SHP77 (cell line): ENCODE results near the gene RAB43.
"Not testable (repeated sequence)": the region's sequence is repeated elsewhere in the genome, so short reads cannot be mapped to it uniquely, and the experiment has no call there.

ENCODE experiments used
- DNase-seq, 2 experiments: peaks; one replicate each; lab custom pipeline; 2025; lab: John Stamatoyannopoulos, UW

The RAB43 gene

DNA sequence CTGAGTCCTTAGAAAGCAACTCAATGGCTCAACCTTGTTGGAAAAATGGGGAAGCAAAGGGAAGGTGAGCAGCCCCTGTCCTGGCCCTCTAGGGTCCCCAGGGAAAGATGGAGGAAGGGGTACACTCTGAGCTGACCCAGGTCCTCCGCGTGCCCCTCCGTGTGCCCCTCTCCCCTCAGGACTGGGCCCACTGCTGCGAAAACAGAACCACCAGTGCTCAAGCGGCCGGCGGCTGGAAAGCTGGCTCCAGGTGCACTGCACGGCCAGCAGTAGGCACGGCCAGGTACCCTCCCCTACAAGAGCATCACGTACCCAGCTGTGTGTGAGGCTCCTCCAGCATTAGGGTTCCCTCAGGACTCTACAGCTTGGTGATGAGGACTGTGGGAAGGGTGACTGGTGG, 26.3 kb downstream of the RAB43 start:
- no peak for DNase-seq

GRCh38 chr3:129088312-129088711, 33.3 kb downstream of the RAB43 start:
- not testable (repeated sequence) for DNase-seq

- peak in 1 of 2 experiments; percentile 40 for DNase-seq
Measured at GRCh38 chr3:129087904-129088303, 33.7 kb downstream of the RAB43 start.

DNA sequence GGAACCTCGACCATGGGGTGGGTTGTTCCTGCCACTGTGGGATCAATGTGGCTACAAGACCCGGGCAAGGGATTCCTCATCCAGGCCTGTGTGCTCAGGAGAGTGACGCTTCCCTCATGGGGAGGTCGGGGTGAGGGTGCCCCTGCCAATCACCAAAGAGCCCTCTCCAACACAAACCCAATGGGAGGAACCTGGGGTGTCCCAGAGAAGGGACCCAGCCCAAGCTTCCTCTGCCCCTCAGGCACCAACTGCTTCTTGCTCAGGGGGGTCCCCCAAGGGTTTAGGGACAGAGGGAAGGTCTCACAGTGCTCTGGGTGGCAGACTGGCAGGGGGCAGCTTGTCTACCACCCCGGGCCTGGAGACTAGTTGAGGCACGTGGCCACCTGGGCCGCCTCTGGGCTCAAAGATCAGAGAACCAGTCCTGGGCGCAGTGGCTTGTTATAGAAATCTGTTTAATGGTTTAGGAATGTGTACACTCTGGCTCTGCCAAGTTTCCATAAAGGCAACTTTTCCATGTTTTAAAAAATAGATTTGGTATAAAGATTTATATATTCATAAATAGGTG, 34.4 kb downstream of the RAB43 start:
- DNase-seq: no peak

GRCh38 chr3:129085818-129086217, 35.8 kb downstream of the RAB43 start:
- DNase-seq: no peak

DNA sequence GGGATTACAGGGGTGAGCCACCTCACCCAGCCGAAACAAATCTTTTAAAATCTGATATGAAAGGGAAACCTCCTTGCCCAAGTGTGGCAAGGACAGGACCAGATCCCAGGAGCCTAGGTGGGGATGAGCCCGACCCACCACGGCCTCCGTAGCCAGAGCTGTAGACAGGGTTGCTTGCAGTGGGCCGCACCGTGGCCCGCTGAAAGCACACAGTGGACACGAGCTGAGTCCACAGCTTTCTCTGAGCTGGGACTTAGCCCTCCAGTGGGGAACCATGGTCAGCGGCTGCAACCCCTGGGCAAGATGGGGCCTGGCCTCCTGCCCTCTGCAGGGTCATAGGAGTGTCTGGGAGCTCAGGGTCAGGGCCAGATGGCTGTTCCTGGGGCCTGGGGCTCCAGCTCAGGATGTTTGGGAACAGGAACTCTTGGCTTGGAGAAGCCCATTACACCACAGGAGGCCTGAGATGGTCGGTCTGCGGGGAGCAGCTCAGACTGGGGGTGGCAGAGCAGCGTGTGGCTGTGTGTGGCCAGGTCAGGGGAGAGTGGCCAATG, 36.4 kb downstream of the RAB43 start:
- DNase-seq: no peak

GRCh38 chr3:129084501-129084900, 37.1 kb downstream of the RAB43 start:
- DNase-seq: no peak

- DNase-seq: no peak
Measured at GRCh38 chr3:129082026-129082425, 39.6 kb downstream of the RAB43 start.

GRCh38 chr3:129081503-129081902, 40.1 kb downstream of the RAB43 start:
- no peak for DNase-seq

GRCh38 chr3:129078510-129078909, 43.1 kb downstream of the RAB43 start:
- no peak for DNase-seq

DNA sequence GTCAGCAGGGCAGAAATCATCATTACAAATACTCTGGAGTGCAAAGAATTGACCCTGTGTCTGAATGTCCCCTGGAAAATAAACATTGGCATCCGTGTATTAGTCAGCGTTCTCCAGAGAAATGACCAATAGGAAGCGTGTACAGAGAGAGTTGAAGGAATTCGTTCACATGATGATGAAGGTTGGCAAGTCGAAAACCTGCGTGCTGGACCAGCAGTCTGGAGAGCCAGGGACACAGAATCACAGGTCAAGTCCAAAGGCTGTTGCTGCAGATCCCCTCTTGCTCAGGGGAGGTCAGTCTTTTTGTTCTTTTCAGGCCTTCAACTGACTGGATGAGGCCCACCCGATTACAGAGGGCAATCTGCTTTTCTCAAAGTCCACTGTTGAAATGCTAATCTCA, 44.4 kb downstream of the RAB43 start:
- DNase-seq: no peak

- no peak for DNase-seq
Measured at GRCh38 chr3:129070086-129070885, 51.3 kb downstream of the RAB43 start.

- DNase-seq: not testable (repeated sequence)
Measured at GRCh38 chr3:129069313-129070085, 52.1 kb downstream of the RAB43 start.

GRCh38 chr3:129068291-129068886, 53.2 kb downstream of the RAB43 start:
- DNase-seq: no peak

DNA sequence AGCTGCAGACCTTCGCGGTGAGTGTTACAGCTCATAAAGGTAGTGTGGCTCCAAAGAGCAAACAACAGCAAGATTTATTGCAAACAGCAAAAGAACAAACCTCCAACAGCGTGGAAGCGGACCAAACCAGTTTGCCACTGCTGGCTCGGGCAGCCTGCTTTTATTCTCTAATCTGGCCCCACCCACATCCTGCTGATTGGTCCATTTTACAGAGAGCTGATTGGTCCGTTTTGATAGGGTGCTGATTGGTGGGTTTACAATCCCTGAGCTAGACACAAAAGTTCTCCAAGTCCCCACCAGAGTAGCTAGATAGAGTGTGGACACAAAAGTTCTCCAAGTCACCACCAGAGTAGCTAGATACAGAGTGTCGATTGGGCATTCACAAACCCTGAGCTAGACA, 53.9 kb downstream of the RAB43 start:
- DNase-seq: not testable (repeated sequence)

DNA sequence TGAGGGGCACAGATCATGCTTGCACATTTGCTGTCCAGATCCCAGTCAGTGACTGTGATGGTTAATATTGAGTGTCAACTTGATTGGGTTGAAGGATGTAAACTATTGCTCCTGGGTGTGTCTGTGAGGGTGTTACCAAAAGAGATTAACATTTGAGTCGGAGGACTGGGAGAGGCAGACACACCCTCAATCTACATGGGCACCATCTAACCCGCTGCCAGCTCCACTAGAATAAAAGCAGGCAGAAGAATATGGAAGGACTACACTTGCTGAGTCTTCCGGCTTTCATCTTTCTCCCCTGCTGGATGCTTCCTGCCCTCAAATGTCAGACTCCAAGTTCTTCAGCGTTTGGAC, 55.9 kb downstream of the RAB43 start:
- DNase-seq: no peak

DNA sequence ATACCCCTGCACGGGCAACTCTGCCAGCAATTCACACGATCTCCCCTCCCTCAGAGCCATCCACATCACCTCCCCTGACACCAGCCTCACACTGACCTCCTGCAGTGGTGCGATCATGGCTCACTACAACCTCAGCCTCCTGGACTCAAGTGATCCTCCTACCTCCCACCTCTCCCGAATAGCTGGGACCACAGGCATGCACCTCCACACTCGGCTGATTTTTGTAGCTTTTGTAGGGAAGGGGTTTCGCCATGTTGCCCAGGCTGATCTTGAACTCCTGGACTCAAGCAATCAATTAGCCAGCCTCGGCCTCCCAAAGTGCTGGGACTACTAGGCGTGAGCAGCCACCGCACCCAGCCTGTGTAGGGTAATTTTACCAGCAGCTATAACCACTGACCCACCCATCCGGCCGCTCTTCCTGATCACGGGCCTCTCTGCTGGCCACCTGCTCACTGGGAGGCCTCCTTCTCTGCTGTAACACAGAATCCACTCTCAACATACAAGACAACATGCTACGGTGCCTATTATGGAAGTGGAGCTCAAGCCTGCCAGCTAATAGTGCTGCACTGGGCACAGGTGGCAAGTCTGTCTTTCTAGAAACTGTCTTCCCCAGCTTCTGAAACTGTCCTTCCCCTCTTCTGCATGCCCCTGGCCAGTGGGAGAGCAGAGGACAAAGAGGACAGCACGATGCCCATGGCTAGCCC, 56.4 kb downstream of the RAB43 start:
- DNase-seq: no peak

DNA sequence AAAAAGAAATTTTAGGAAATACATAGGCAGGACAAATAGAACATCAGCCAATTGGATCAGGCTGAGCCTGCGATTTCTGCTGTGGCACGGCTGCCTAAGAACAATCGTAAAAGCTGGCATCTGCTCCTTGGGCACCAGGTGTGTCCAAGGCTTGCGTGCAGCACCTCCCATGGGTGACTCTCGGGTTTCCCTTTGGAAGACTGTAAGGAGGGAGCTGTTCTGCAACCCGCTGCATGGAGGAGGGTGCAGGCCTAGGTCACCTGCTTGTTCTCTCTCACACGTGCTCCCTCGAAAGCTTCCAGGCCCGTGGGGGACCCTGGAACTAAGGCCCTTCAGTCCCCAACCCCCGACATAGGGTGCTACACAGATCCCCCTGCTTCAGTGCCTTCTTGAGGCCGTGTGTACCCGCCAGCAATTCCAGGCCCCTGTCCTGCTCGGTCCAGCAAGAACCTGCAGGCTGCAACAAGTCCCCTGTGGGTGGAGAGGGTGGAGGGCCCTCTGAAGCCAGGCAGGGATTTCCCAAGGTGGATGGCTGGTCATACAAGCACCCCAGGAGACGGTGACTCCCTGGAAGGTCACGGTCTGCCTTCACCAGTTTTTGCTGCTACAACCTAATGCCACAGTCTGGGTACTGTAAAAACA, 57.6 kb downstream of the RAB43 start:
- DNase-seq: peak in 1 of 2 experiments; percentile 40

GRCh38 chr3:129063091-129063640, 58.4 kb downstream of the RAB43 start:
- no peak for DNase-seq

DNA sequence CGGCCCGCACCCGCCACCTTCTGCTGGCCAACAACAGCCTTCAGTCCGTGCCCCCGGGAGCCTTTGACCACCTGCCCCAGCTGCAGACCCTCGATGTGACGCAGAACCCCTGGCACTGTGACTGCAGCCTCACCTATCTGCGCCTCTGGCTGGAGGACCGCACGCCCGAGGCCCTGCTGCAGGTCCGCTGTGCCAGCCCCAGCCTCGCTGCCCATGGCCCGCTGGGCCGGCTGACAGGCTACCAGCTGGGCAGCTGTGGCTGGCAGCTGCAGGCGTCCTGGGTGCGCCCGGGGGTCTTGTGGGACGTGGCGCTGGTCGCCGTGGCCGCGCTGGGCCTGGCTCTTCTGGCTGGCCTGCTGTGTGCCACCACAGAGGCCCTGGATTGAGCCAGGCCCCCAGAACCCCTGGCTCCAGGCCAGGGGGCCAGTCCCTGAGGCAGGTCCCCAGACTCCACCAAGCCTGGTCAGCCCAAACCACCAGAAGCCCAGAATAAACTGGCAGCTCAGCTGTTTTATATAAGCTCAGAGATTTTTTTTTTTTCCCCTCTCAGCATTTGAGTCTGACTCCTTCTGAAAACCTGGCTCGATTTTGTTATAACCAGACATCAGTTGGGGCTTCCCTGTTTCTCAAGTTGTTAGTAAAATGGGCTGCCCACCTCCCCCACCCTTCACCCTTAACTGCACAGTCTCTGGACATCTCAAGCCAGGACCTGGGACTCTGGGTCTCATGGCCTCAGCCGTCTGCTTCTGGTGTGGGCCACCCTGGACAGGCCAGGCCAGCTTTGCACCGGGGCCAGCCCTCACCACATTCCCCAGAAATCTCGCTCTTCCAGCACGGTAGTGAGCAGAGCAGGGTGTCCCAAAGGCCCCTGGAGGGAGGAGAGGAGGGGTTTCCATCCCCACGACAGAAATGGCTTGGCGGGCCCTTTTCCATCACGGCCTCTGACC, 59.4 kb downstream of the RAB43 start:
- DNase-seq: no peak
